NCI-H226 (cell line): Measurements from ENCODE around the gene TET3.
A peak's percentile ranks its signal among the peaks of the same experiment; 100 is the strongest.

Source experiments
- DNase-seq: peaks from one replicate; pipeline ENCODE4 v3.0.0-alpha.2; 2015

TET3 gene

DNA sequence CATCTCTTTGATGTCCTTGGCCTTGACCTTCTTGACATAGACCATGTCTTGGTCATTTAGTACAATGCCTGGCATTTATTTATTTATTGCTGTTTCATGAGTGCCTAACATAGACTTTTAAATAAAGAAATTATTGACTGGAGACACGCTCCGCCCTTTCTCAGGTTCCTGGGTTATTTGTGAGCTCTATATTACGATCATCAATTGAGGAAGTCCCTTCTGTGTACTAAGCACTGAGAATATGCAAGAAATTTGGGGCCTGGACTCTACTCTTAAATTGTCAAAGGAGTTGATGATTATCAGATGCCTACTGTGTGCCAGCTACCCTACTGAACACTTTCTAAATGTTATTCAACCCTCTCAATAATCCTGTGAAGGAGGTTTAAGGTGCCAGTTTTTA, 19.7 kb upstream of the TET3 start:
- DNase-seq: no peak

DNA sequence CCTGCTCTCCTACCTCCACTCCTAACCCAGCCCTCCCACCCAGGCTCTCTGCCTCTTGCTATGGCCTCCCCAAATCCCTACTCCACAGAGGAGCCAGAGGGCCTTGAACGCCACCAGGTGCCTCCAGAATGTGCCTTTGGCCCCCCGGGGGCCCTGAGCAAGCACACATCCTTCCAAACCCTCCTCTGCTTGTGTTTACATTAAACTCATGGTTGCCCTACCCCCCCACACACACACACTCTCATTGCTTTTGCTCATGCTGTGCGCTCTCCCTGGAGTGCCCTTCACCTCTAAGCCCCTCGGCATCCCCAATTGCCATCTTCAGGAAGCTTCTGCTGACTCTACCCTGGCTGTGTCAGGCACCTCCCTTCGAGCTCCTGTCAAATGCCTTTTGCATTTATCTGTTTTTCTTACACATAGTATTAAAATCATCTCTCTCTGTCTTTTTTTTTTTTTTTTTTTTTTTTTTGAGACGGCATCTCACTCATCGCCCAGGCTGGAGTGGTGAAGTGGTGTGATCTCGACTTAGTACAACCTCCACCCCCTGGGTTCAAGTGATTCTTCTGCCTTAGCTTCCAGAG, 16.3 kb upstream of the TET3 start:
- no peak for DNase-seq

DNA sequence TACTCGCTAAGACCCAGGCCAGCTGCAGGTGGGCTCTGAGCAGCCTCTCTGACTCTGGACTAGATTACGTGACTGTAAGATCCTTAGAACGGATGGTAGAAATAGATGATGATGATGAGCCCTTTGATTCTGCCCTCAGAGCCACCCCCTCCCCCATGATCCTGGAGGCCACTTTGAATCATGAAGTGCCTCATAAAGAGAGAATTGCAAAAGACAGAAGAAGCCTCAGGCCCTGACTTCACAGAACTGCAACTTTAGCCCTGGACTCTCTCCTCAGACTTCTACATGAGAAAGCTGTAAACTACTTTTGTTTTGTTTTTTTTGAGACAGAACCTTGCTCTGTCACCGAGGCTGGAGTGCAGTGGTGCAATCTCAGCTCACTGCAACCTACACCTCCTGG, 15.4 kb upstream of the TET3 start:
- DNase-seq: no peak

DNA sequence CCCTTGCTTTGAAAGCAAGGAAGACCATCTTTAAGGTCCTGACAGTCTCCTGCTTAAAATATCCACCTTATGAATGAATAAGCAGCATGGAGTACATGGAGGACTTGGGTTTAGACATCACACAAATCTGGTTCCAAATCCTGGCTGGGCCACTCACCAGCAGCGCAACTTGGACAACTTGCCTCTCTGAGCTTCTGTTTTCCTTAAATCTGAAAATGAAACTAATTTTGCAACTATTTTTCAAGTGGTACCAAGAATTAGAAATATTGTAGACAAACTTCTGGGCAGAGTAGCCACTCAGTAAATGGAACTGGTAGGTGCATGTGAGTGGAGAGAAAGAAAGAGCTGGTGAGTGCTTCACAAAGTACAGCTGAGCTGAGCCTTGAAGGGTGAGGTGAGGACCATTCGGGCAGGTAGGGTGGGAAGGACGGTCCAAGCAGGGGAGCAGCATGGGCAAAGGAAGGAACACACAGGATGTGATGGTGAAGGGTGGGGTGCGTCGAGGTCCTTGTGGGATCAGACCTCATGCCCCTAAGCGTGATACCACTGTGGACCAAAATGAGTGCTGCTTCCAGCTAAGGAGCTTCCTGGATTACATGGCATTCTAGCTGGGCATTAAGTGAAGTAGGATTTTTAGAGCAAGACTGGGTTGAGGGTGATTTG, 14.4 kb upstream of the TET3 start:
- no peak for DNase-seq

DNA sequence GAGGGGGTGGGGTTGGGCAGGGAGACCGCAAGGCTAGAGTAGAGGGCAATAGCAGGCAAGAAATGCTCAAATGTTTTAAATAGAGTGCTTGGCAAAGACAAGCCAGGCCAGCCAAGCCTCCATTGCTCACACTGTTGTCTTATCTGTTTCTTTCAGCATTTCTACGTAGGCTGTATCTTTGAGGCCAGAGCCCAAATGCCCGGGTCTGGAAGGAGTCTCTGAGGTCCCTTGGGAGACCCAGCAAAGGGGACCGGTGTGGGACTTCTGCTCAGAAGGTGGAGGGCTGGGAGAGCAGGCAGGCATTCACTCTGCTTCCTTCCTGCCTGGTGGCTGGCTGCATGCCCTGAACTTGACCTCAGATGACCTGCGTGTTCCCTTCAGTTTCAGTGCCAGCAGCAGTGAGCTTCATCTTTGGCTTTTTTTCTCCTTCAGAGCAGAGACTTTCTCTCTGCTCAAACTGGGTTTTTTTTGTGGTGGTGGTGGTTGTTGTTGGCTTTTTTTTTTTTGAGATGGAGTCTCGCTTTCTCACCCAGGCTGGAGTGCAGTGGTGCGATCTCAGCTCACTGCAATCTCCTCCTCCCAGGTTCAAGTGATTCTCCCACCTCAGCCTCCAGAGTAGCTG, 13.7 kb upstream of the TET3 start:
- no peak for DNase-seq

DNA sequence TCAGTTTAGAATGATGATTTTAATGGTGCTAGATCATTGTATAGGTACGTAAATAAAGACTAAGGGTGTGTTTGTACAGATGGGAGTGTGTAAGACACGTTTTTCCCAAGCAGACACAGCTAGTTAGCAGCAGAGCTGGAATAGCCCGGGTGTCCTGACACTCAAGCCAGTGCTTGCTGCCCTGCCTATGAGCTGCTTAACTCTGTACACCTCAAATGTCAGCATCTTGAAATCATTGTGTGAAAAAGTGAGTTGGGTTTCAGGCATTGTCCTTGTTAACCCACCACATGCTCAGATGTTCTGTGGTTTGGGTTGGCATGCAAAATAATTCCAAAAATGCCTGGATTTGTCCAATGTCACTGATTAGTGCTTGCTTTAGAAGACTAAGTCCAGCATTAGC, 13.0 kb upstream of the TET3 start:
- no peak for DNase-seq

DNA sequence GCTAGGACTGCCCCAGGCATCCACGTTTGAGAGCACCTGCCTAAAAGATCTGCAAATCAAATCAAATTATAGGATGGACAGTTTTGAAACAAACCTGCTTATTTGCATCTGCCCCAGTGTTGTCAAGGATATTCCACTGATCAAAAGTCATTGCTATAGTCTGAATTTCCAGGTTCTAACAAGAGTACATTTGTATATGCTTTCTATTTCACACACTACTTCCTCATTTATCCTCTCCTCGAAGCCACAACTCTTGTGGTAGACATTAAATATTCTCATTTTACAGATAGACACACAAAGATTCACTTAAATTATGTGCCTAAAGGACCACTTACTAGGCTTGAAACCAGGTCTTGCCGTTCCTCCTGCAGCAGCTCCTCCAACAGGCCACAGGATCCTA, 11.9 kb upstream of the TET3 start:
- DNase-seq: no peak

DNA sequence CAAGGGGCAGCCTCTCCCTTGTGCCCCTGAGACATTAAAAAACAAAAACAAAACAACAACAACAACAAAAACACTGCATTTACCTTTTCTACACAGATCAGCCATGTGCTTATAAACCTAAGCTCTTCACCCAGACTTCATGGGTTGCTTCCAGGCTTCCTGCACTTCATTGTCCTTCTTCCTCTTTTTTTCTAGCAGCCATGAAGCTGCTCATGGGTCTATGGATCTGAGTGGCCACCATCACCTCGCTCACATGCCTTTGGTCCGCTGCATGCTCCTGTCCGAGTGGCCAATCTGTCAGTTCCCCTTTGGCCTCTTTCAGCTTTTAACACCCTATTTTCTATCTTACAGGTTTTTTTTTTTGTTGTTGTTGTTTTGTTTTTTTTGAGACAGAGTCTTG, 9.0 kb upstream of the TET3 start:
- DNase-seq: no peak

DNA sequence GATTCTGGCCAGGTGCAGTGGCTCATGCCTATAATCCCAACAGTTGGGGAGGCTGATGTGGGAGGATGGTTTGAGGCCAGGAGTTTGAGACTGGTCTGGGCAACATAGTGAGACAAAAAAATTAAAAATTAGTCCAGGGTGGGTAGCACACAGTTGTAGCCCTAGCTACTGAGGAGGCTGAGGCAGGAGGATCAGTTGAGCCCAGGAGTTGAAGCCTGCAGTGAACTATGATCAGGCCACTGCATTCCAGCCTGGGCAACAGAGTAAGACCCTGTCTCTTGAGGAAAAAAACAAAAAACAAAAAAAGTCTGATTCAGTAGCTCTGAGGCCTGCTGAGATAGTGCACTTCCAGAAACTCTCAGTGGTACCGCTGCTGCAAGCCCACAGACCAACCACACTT, 7.9 kb upstream of the TET3 start:
- DNase-seq: no peak

DNA sequence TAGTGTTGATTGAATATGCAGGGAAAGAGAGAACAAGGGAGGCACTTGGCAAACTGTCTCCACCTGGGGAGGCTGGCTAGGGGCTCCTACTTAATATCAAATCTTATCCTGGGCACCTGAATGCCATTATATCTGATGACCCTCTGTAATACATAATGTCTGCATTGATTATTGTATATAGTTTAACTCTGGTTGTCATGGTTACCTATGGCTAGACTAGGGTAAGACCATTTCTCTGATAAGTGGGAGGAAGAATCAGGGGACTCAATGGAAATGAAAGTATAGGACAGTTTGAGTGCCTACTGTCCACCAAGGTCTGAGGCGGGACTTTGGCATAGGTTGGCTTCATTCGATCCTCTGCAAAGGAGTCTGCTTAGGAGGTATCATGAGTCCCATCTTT, 7.2 kb upstream of the TET3 start:
- DNase-seq: no peak

DNA sequence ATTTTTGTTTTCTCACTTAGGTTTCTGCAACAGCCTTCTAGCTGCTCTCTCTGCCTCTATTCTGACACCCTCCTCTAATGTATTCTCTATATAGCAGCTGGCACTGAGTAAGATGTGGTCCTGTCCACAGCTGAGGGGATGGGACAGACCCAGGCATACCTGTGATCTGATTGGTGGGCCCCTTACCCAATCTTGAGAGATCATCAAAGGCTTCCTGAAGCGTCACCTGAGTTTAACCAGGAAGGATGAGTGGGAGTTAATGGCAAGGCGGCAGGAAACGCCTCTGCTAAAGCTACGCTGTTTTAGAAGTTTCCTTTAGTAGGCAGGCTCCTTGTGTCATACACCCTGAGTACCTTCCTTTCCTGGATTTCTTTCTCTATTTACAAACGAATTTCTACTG, 5.7 kb upstream of the TET3 start:
- DNase-seq: no peak

DNA sequence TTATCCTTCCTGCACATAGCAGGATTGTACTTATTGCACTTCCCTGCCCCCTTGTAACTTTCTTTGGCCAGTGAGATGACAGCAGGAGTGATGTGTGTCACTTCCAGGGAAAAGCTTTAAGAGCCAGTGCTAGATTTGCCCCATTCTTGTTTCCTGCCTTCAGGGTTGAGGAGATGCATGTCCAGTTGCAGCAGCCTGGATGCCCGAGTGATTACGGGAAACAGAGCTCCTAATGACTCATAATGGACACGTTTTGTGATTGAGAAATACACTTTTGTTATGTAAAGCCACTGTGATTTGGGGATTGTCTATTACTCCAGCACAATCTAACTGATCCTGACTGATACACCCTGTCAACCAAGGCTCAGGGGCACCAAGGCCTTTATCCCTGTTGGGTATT, 5.0 kb upstream of the TET3 start:
- peak; percentile 87 for DNase-seq

DNA sequence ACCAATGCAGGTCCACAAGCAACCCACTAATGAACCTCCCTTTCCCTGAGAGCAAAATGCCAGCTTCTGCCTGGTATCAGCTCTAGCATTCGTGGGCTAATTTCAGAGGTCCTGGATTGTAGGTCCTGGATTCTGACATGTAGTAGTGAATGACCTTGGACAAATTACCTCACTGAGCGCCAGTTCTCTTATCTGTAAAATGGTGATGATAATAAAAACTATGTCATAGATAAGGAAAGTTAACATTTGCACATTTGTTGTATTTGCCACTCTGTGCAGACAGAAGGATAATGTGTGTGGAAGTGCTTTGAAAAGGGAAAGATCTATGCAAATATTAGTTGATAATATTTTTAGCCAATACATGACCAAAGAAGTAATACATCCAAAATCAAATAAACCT, 4.1 kb upstream of the TET3 start:
- DNase-seq: no peak

DNA sequence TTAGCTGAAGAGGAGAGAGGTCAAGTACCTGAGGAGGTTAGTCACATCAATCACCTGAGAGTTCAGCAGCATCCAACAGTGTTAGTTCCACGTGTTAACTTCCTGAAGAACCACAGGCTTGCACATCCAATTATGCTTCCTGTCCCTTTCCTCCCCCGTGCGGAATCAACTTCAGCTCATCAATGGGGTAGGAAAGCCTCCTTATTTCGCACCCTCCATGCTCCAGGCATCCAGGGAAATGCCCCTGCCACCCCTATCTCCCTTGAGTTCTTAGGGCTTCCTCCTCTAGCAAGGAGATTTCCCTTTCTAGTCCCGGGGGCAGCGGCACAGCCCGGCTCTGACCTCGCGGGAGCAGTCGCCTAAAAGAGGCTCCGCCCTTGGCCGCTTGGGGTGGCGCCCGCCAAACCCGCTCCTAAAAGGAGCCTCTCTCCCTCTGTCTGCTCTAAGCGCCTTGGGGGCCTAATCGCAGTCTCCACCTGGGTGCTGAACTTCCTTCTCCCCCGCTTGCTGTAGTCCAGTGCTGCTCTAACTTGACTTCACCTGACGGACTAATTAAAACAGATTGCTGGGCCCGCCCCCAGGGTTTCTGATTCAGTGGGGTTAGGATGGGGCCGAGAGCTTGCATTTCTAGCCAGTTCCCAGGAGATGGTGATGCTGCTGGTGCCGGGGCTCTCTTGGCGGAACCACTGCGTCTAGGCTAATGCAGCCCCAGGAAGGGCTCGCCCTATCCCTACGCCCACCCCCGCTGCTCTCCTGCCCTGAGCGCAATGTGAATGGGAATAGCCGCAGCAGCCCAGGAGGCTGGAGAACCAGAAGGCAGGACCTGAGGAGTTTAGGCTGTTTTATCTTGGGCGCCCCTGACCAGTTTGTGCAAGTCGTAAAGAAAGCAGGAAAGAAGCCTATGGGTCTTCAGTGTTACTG, 3.4 kb upstream of the TET3 start:
- peak; percentile 40 for DNase-seq

DNA sequence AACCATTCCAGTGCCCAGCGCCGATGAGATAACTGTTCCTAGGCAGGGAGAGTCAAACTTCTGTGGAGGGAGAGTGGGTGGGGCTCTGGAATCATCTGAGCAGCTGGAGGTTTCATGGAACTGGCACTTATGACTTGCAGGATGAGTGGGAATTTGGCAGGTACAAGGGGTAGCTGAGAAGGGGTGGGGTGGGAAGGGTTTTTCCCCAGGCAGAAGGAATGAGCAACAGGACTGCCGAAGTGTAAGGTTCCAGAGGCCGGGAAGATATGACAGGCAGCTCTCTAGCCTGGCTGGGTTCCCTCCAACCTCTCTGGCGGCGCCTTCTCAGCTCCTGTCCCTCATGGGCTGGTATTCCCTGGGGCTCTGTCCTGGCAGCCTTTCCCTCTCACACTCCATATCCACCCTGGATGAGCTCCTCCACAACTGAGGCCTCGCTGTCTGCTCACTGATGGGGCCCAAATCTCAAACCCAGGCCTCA, 2.5 kb upstream of the TET3 start:
- peak; percentile 94 for DNase-seq

DNA sequence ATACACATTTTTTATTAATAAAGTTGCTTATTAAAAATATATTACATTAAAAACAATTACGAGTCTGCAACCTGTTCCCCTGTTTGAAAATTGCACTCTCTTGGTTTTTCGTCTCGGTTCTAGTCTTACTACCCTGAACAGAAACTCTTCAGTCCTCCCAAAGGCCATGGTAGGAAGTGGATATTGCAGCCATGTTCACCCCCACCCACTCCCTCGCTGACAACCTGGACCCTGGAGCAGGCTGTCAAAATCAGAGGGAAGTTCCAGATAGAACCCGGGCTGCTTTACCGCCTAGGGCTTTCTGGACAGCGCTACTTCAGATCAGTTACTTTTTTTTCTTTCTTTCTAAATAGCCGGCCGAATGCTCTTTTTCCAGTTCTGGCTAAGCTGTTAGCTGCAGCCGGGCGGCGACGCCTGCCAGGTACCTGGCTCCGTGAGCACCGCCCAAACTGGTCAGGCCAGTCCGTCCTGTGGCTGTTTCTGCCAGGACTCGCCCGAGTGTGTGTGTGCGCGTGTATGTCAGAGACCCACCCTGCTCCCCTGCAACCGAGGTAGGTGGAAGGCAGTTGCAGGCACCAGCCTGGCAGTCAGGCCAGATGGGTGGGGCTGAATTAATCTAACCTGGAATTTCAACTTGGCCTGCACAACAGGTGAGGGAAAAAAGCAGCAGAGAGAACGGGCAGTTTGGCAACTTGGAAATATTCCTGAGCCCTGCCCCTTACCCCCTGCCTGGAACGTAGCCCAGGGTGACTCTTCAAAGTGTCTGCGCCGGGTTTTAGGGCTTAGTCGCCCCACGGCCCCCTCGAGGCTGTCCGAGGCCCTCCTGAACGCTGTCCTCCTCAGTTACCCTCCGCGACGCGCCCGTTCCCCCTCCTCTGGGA, 1.1 kb upstream of the TET3 start:
- peak; percentile 58 for DNase-seq

DNA sequence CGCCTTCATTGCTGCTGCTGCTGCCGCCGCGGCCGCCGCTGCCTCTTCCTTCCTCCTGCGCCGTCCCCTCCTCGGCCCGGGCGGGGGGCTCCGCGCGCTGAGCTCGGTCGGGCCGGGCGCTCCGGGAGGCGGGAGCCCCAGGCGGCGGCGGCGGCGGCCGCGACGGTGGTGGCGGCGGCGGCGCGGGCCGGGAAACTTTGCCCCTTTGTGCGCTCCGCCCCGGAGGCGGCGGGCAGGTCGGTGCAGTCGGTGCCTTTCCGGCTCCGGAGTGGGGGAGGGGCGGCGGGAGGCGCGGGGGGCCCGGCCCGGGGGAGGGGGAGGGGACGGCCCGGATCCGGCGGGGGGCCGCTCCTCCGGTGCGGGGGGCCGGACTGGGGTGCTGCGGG, 205 bp downstream of the TET3 start:
- no peak for DNase-seq

DNA sequence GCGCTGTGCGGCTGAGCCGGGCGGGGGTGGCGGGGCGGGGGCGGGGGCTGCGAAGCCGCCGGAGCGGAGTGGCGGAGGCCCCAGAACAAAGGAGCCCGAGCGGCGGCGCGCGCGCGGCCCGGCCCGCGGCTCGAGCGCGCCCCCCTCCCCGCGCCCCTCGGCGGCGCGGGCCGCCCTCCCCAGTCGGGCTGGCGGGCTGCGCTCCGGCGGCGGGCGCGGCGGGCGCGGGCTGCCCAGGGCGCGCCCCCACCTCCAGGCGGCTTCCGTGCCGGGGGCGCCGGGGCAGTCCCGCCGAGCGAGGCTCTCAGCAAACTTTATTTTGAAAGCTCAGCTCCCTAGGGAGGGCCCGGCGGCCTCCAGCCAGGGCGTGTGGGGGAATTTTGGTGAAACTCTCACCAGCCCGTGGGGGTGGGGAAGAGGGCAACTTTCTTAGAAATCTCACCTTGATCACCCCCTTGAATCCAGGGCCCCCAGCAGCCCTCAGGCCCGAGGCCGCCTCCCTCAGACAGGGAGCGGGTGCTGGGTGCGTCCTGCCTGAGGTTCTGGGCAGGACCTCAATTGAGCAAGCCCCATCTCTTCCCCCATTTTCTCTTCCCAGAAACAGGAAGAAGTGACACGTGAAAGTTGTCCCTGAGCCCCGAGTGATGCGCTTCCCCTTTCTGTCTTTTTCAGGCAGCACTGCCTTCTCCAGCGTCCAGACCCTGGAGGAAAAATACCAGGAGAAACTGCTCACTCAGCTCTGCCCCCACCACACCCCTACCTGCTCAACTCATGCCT, 786 bp downstream of the TET3 start:
- no peak for DNase-seq

DNA sequence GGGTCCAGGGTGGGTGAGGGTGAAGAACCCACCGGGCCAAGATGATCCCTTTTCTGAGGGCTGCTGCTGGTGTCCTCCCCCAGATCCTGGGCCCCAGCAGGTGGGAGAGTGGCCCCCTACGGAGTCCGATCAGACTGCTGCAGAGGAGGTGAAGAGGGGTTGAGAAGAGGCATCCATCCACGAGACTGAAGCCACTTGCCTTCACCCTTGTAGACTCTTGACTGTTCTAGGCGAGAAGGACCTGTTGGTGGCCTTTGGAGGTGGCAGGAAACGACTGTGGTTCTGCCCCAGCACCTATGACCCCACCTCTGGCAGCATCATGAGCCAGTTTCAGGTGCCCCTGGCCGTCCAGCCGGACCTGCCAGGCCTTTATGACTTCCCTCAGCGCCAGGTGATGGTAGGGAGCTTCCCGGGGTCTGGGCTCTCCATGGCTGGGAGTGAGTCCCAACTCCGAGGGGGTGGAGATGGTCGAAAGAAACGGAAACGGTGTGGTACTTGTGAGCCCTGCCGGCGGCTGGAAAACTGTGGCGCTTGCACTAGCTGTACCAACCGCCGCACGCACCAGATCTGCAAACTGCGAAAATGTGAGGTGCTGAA, 1.5 kb downstream of the TET3 start:
- no peak for DNase-seq

DNA sequence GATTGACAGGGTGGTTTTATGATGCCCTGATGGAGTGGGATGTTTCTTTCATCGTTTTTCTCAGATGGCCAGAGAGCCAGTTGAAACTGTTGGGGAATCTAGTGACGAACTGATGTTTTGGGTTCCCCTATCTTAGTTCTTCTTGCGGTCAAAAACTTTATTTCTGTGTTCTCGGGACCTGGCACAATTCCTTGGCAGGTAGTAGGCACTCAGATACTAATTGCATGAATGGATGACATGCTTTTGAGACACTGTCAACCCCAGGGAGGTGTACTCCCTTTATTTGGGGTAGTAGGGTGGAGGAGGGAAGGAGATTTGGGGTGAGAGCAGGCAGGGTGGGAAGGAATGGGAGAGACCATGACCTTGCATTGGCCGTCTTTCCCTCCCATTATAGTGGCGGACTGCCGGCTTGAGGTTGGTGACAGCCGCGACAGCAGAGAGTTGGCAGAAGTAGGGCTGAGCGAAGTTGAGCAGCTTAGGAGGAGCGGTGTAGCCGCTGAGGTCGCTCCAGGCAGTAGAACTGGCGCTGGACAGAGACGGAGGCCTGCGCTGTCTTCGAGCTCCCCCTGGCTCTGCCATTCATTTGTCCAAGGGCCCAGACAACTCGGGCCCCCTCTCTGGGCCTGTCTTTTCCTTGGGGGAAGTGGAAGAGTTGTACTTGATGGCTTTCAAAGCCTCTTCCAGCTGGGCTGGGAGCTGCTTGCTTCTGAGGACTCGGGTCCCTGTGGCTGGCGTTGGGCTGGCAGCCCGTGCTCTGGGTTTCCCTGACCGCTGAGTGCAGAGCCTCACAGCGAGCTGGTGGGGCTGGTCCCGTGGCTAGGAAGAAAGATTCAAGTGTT, 2.6 kb downstream of the TET3 start:
- no peak for DNase-seq
